Naive thymus-derived CD4-positive, alpha-beta T cell (primary cell): Measurements from ENCODE around the gene ZDHHC5. TPM values are rescaled to one million over a fixed set of nuclear protein-coding genes. Genes with fewer than 3 reads are reported as not detected.
A peak's percentile ranks its signal among the peaks of the same experiment; 100 is the strongest.

Experiments used
- ATAC-seq: fragments of 150-1000 bp; cut with Tn5 transposase; 2 replicates; pipeline ENCODE4 v1.10.0; 2021; ENCODE audit warnings: mild to moderate bottlenecking, moderate library complexity
- CTCF ChIA-PET: fragments of 350-600 bp; sonication (Branson Sonifier 250); formaldehyde crosslinking; loops from one replicate; lab custom pipeline; 2021; ENCODE audit warnings: antibody characterized with exemption; lab: Charles Lee
- POLR2A ChIA-PET: fragments of 350-600 bp; sonication (Branson Sonifier 250); formaldehyde crosslinking; loops from one replicate; lab custom pipeline; 2021; ENCODE audit warnings: antibody characterized with exemption, inconsistent platforms; lab: Charles Lee
- DNase-seq, 9 donors: peaks; one replicate each; pipeline versions ENCODE4 v3.0.0 to v3.0.0-alpha.2; 2020 to 2022; ENCODE audit warnings: mixed read lengths in 1 of 9
- H3K27ac ChIP-seq: one replicate; pipeline ENCODE4 v1.7.0; 2013; ENCODE audit warnings: mild to moderate bottlenecking, low read depth, low read length, moderate library complexity
- H3K27me3 ChIP-seq, 2 donors: one replicate each; pipeline ENCODE4 v1.7.0; 2013; ENCODE audit warnings: low read length in 2 of 2, mild to moderate bottlenecking in 2 of 2, moderate library complexity in 2 of 2; ENCODE audit not compliant: control insufficient read depth in 2 of 2, insufficient read depth in 2 of 2
- H3K36me3 ChIP-seq, 3 experiments: 1 replicate in 2 of 3; 2 replicates in 1 of 3; pipeline ENCODE4 v1.7.0; 2013; ENCODE audit warnings: low read length in 3 of 3, mild to moderate bottlenecking in 3 of 3, moderate library complexity in 1 of 3; ENCODE audit not compliant: insufficient read depth in 3 of 3, control insufficient read depth in 2 of 3
- H3K4me1 ChIP-seq, 2 donors: one replicate each; pipeline ENCODE4 v1.7.0; 2013; ENCODE audit warnings: low read length in 2 of 2, mild to moderate bottlenecking in 2 of 2, moderate library complexity in 1 of 2; ENCODE audit not compliant: control insufficient read depth in 2 of 2, insufficient read depth in 2 of 2
- H3K4me3 ChIP-seq: 2 replicates; pipeline ENCODE4 v1.7.0; 2013; ENCODE audit warnings: mild to moderate bottlenecking, low read length
- H3K9me3 ChIP-seq, 3 experiments: 1 replicate in 2 of 3; 2 replicates in 1 of 3; pipeline ENCODE4 v1.7.0; 2013; ENCODE audit warnings: low read length in 3 of 3; ENCODE audit not compliant: control insufficient read depth in 2 of 3
- H3K27ac Mint-ChIP-seq, 9 donors: one replicate each; pipeline ENCODE4 v1.8.0; 2020 to 2022; ENCODE audit warnings: mixed read lengths in 9 of 9, mild to moderate bottlenecking in 8 of 9, moderate library complexity in 5 of 9, inconsistent platforms in 2 of 9
- H3K27me3 Mint-ChIP-seq, 5 donors: one replicate each; pipeline ENCODE4 v1.8.0; 2021 to 2022; ENCODE audit warnings: mixed read lengths in 5 of 5, mild to moderate bottlenecking in 1 of 5
- H3K36me3 Mint-ChIP-seq, 5 donors: one replicate each; pipeline ENCODE4 v1.8.0; 2020 to 2022; ENCODE audit warnings: mixed read lengths in 5 of 5, mild to moderate bottlenecking in 3 of 5, inconsistent platforms in 1 of 5
- H3K4me1 Mint-ChIP-seq, 7 donors: one replicate each; pipeline ENCODE4 v1.8.0; 2020 to 2022; ENCODE audit warnings: mixed read lengths in 7 of 7, mild to moderate bottlenecking in 3 of 7, inconsistent platforms in 1 of 7
- H3K4me3 Mint-ChIP-seq, 10 donors: one replicate each; pipeline ENCODE4 v1.8.0; 2020 to 2022; ENCODE audit warnings: mild to moderate bottlenecking in 10 of 10, mixed read lengths in 10 of 10, moderate library complexity in 6 of 10, inconsistent platforms in 2 of 10
- H3K9me3 Mint-ChIP-seq, 11 donors: one replicate each; pipeline ENCODE4 v1.8.0; 2020 to 2022; ENCODE audit warnings: mixed read lengths in 11 of 11, mild to moderate bottlenecking in 4 of 11, inconsistent platforms in 1 of 11, moderate library complexity in 1 of 11
- intact Hi-C, 2 donors: fragments of 100-400 bp; cut with micrococcal nuclease; formaldehyde crosslinking; loops; one replicate each; pipeline ENCODE4 v1.15.1; 2023
- polyA plus RNA-seq, 2 donors: library from polyadenylated mRNA; unstranded; fragments of 300-500 nt; fragmentation: Illumina TruSeq; gene quantifications; one replicate each; pipeline ENCODE4 v1.2.3, GENCODE V29; 2021
- total RNA-seq, 6 experiments: library from RNA in 5 of 6; stranded (reverse) in 5 of 6; gene quantifications; 1 replicate in 5 of 6; 2 replicates in 1 of 6; pipeline ENCODE4 v1.2.3 and lab custom pipeline; 2021 to 2026

ZDHHC5 gene
- total and polyA plus RNA-seq, 7 experiments from 2014 or later = 26.9 to 82.2 (median 52.2) TPM

DNA sequence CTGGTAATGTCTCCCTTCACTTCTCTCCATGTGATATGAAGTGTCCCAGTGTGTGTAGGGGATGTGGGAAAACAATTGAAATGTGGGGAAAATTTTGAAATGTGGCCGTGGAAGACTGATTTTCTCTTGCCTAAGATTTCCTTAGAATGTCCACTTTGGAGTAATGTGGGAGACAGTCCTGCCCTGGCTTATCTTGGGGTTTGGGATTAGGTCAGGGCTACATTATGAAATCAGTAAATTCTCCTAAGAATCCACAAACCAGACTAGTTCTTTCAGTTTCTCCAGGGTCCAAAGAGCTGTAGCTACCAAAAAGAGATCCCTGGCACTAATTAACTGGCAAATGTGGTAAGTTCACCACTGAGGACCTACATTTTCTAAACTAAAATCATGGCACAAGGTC, 41.0 kb upstream of the ZDHHC5 start:
- peaks cover 5 to 29% (median 10%) of the 10 kb centered on the region in 5 donors for H3K27me3 Mint-ChIP-seq
- intact Hi-C loops = no loop called here
- Histone ChIP-seq H3K36me3 (no peaks in the 10 kb centered on the region), H3K27me3 (no peaks in the 10 kb centered on the region), H3K9me3 (no peaks in the 10 kb centered on the region), H3K4me1 (no peaks in the 10 kb centered on the region), H3K4me3 (no peak overlapping the region), H3K27ac (no peak overlapping the region)
- DNase-seq (no peak), ATAC-seq (no peak)
- H3K4me3 Mint-ChIP-seq = no peak overlapping the region
- H3K9me3 Mint-ChIP-seq = peaks cover 0 to 3% (median 0%) of the 10 kb centered on the region in 11 donors
- ChIA-PET POLR2A (interaction anchor here (0.7 kb wide), 1 partner anchor 17 kb away, joined by 4 read pairs; no protein-coding TSS in a partner anchor), CTCF (no interaction called here)
- H3K27ac Mint-ChIP-seq = no peak overlapping the region
- no peaks in the 10 kb centered on the region for H3K36me3 Mint-ChIP-seq
- peaks cover 0 to 2% (median 0%) of the 10 kb centered on the region in 7 donors for H3K4me1 Mint-ChIP-seq

DNA sequence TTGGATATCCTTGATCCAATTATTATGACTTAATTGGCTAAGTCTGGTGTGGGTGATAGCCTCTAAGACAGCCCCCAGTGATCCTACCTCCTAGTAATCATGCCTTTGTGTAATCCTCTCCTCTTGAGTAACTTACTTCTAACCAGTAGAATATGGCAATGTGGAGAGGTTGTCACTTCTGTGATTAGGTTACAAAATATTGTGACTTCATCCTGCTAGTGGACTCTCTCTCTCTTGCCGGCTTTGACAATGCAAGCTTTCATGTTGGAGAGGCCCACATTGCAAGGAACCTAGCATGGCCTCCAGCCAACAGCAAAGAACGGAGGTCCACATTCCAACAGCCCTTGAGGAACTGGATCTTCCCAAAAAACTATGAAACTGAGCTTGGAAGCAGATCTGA, 37.7 kb upstream of the ZDHHC5 start:
- Mint-ChIP-seq H3K27me3 (peaks cover 9 to 36% (median 24%) of the 10 kb centered on the region in 5 donors), H3K4me3 (no peak overlapping the region), H3K27ac (no peak overlapping the region), H3K4me1 (no peaks in the 10 kb centered on the region), H3K36me3 (no peaks in the 10 kb centered on the region), H3K9me3 (no peaks in the 10 kb centered on the region)
- Histone ChIP-seq H3K4me1 (no peaks in the 10 kb centered on the region), H3K27ac (no peak overlapping the region), H3K27me3 (no peaks in the 10 kb centered on the region), H3K36me3 (no peaks in the 10 kb centered on the region), H3K9me3 (no peaks in the 10 kb centered on the region), H3K4me3 (no peak overlapping the region)
- intact Hi-C loops = no loop called here
- CTCF ChIA-PET = no interaction called here
- ATAC-seq (no peak), DNase-seq (no peak)
- POLR2A ChIA-PET = no interaction called here

DNA sequence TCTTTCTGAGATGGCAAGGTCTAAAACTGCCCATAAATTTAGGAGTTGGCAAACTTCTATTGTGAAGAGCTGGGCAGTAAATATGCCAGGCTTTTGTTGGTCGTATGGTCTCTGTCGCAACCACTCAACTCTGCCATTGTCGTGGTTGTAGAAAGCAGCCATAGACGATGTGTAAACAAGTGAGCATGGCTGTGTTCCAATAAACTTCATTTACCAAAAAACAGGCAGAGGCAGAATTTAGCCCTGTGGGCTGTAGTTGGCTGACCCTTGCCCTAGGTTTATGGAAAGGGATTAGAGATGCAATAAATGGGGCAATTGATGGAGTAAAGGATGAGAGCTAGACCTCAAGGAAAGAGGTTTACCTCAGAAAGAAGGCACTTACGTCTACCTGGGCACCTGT, 35.8 kb upstream of the ZDHHC5 start:
- POLR2A ChIA-PET = interaction anchor here (0.6 kb wide), 1 partner anchor 50 kb away, joined by 4 read pairs; no protein-coding TSS in a partner anchor
- no peaks in the 10 kb centered on the region for H3K36me3 ChIP-seq
- H3K36me3 Mint-ChIP-seq = no peaks in the 10 kb centered on the region
- ATAC-seq (no peak), DNase-seq (no peak)
- intact Hi-C loops = no loop called here
- H3K4me3 ChIP-seq = no peak overlapping the region
- no peak overlapping the region for H3K27ac Mint-ChIP-seq
- H3K27me3 Mint-ChIP-seq = peaks cover 9 to 44% (median 29%) of the 10 kb centered on the region in 5 donors
- peaks cover 0 to 2% (median 0%) of the 10 kb centered on the region in 7 donors for H3K4me1 Mint-ChIP-seq
- no peaks in the 10 kb centered on the region for H3K9me3 Mint-ChIP-seq
- H3K9me3 ChIP-seq = no peaks in the 10 kb centered on the region
- CTCF ChIA-PET = interaction anchor here (0.8 kb wide), 1 partner anchor 12 kb away, joined by 4 read pairs; no protein-coding TSS in a partner anchor
- H3K4me1 ChIP-seq = no peaks in the 10 kb centered on the region
- no peaks in the 10 kb centered on the region for H3K27me3 ChIP-seq
- H3K27ac ChIP-seq = no peak overlapping the region
- H3K4me3 Mint-ChIP-seq = no peak overlapping the region

DNA sequence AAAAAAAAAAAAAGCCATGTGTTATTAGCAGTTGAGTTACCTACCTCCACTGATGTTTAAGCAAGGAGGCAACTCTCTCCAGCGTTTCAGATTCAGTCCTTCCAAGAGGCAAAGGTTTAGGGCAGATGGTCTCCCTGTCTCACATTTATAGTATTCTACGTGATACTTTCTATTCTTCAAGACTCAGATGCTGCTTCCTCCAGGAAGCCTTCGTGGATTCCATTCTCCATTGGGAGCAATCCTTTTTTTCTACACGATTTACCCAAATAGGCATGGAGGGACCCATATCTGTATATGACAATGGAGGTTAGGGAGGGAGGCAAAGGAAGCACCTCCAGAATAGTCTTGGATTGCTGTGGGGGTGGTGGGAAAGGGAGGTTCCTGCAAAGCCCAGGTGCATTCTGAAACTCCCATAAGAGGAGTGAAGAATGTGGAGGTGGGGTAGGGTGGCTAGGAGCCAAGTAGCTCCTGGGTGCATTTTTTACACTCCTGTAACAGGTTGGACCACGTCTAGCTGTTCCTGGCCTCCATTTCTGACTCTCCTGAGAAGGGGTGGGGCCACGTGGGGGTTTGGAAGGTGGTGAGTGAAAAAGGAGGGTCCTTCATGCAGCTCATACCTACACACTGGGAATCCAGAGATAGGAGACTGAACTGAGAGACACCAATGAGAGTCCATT, 34.4 kb upstream of the ZDHHC5 start:
- CTCF ChIA-PET = no interaction called here
- Histone ChIP-seq H3K9me3 (no peaks in the 10 kb centered on the region), H3K36me3 (no peaks in the 10 kb centered on the region), H3K4me1 (peaks cover 0 to 8% of the 10 kb centered on the region in 2 donors), H3K27ac (no peak overlapping the region), H3K27me3 (no peaks in the 10 kb centered on the region), H3K4me3 (no peak overlapping the region)
- Mint-ChIP-seq H3K4me1 (peaks cover 0 to 8% (median 2%) of the 10 kb centered on the region in 7 donors), H3K36me3 (no peaks in the 10 kb centered on the region), H3K27me3 (peaks cover 9 to 53% (median 32%) of the 10 kb centered on the region in 5 donors), H3K4me3 (no peak overlapping the region), H3K27ac (no peak overlapping the region), H3K9me3 (no peaks in the 10 kb centered on the region)
- POLR2A ChIA-PET = no interaction called here
- intact Hi-C loops = no loop called here
- ATAC-seq = no peak
- DNase-seq = no peak

DNA sequence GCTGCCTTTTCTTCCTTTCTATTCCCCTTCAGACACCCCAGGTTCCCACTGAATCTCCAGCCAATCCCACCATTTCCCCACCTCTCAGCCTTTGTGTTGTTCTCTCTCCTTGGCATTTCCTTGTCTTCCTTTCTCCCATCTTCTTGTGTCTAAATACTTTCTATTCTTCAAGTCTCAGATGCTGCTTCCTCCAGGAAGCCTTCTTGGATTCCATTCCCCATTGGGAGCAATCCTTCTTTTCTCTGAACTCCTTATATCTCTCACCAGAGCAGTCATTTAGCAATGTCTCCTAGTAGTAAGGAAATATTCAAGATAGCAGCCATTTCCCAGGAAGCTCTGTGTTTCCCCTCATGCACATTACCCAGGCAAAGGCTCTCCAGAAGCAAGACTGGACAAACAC, 33.6 kb upstream of the ZDHHC5 start:
- no peaks in the 10 kb centered on the region for H3K36me3 ChIP-seq
- H3K9me3 ChIP-seq = no peaks in the 10 kb centered on the region
- peaks cover 0 to 8% of the 10 kb centered on the region in 2 donors for H3K4me1 ChIP-seq
- H3K27me3 ChIP-seq = no peaks in the 10 kb centered on the region
- CTCF ChIA-PET = no interaction called here
- Mint-ChIP-seq H3K27ac (no peak overlapping the region), H3K9me3 (no peaks in the 10 kb centered on the region), H3K4me1 (peaks cover 4 to 15% (median 8%) of the 10 kb centered on the region in 7 donors), H3K4me3 (no peak overlapping the region), H3K27me3 (peaks cover 9 to 51% (median 37%) of the 10 kb centered on the region in 5 donors), H3K36me3 (no peaks in the 10 kb centered on the region)
- DNase-seq = no peak
- POLR2A ChIA-PET = no interaction called here
- intact Hi-C loops = no loop called here
- no peak overlapping the region for H3K4me3 ChIP-seq
- no peak for ATAC-seq
- no peak overlapping the region for H3K27ac ChIP-seq

DNA sequence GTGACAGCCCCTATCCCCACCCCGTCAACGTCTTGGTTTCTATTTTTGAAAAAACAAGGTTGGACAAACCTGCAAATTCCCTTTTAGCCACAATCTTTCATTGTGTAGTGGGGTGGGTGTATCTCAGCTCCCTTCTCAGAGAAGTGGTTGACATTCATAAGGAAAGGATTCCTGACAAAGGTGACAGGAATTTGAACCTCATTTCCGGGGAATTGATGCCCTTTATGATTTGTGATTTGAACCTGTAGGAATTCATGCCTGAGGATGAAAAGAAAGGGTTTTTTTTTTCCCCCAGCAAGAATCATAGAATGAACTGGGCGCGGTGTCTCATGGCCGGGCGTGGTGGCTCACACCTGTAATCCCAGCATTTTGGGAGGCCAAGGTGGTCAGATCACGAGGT, 32.7 kb upstream of the ZDHHC5 start:
- intact Hi-C loops = no loop called here
- Histone ChIP-seq H3K4me3 (no peak overlapping the region), H3K27me3 (no peaks in the 10 kb centered on the region), H3K9me3 (no peaks in the 10 kb centered on the region), H3K36me3 (no peaks in the 10 kb centered on the region), H3K27ac (no peak overlapping the region), H3K4me1 (peaks cover 3 to 8% of the 10 kb centered on the region in 2 donors)
- no peaks in the 10 kb centered on the region for H3K36me3 Mint-ChIP-seq
- ChIA-PET CTCF (no interaction called here), POLR2A (no interaction called here)
- H3K9me3 Mint-ChIP-seq = no peaks in the 10 kb centered on the region
- DNase-seq (no peak), ATAC-seq (no peak)
- H3K4me1 Mint-ChIP-seq = peaks cover 4 to 18% (median 13%) of the 10 kb centered on the region in 7 donors
- peaks cover 9 to 46% (median 37%) of the 10 kb centered on the region in 5 donors for H3K27me3 Mint-ChIP-seq
- no peak overlapping the region for H3K4me3 Mint-ChIP-seq
- no peak overlapping the region for H3K27ac Mint-ChIP-seq

DNA sequence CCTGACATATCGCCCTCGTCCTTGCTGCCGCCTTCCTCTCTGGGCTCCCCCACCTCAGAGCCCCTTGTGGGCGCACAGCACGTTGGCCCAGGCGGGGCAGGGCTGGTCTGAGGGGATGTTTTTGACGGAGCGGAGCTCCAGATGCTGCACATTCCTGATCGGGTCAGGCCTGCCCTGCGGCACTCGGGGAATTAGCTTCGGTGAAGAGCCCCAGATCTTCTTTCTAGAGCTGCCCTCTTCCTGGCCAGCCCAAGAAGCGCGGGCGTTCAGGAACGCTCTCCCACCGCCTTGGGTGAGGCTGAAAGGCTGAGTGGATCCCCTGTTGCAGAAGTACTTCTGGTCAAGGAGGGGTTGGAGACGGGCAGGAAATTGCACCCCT, 30.3 kb upstream of the ZDHHC5 start:
- Mint-ChIP-seq H3K9me3 (no peaks in the 10 kb centered on the region), H3K27me3 (peaks cover 9 to 37% (median 31%) of the 10 kb centered on the region in 5 donors), H3K27ac (peak overlapping the region in 1 of 9 donors; percentile 71), H3K4me3 (peak overlapping the region; percentile 62 to 99 (median 90)), H3K36me3 (no peaks in the 10 kb centered on the region), H3K4me1 (peaks cover 10 to 29% (median 15%) of the 10 kb centered on the region in 7 donors)
- H3K27ac ChIP-seq = no peak overlapping the region
- H3K36me3 ChIP-seq = no peaks in the 10 kb centered on the region
- intact Hi-C loops = no loop called here
- POLR2A ChIA-PET = no interaction called here
- H3K27me3 ChIP-seq = no peaks in the 10 kb centered on the region
- DNase-seq (no peak), ATAC-seq (no peak)
- peaks cover 3 to 8% of the 10 kb centered on the region in 2 donors for H3K4me1 ChIP-seq
- no peak overlapping the region for H3K4me3 ChIP-seq
- no peaks in the 10 kb centered on the region for H3K9me3 ChIP-seq
- CTCF ChIA-PET = interaction anchor here (0.6 to 1.4 kb wide), 2 partner anchors 29 to 144 kb away, joined by 3 read pairs; no protein-coding TSS in a partner anchor
